ENCODE results near the gene KLC1. TPM values are rescaled to one million over a fixed set of nuclear protein-coding genes. Genes with fewer than 3 reads are reported as not detected.

KLC1 gene
- total and polyA plus RNA-seq, 4 donors, result 22.9 to 131 (median 46.0) TPM

DNA sequence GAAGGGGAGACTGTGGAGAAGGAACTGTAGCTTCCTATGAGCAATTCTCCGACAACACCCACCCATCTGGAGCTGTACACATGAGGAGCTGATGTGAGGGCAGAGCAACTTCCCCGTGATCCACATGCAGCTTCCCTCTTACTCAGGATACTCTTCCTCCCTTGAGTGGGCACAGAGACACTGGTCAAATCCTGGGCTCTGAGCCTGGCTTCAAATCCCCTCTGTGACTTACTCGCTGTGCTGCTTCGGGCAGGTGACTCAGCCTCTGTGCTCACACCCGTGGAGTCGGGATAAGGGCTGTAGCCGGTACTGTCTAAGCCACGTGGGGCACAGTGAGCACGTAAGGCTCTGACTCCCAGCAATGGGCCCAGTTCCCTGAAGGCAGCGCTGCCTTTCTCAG, 117.7 kb downstream of the KLC1 start:
- no peak overlapping the region for H3K4me3 ChIP-seq (ENCODE audit: low read depth in 1 of 3, low read length in 3 of 3)
- TF ChIP-seq TAF1 (conservative IDR thresholded peaks at IDR 0.05) (no peak), RAD21 (IDR thresholded peaks at IDR 0.05) (no peak)
- peaks cover 3 to 11% (median 7%) of the 10 kb centered on the region in 4 donors for H3K36me3 ChIP-seq (ENCODE audit: control insufficient read depth in 4 of 4, insufficient read depth in 3 of 4, low read depth in 1 of 4, low read length in 3 of 4)
- peak; percentile 22 for DNase-seq (ENCODE audit: low spot score)
- WGBS, result 90% methylated on average over 10 of the region's 10 CpGs
- no peak overlapping the region for H3K9ac ChIP-seq (ENCODE audit: low read depth in 1 of 2, low read length in 2 of 2)
- no peaks in the 10 kb centered on the region for H3K27me3 ChIP-seq (ENCODE audit: control insufficient read depth in 4 of 4, insufficient read depth in 4 of 4, low read length in 3 of 4)
- H3K4me1 ChIP-seq (ENCODE audit: control insufficient read depth in 4 of 4, insufficient read depth in 4 of 4, low read length in 3 of 4), result peaks cover 3 to 11% (median 9%) of the 10 kb centered on the region in 4 donors
- no peak overlapping the region for H3K27ac ChIP-seq (ENCODE audit: low read depth in 1 of 2, low read length in 2 of 2)
- H3K9me3 ChIP-seq (ENCODE audit: control insufficient read depth in 4 of 4, low read length in 3 of 4), result no peaks in the 10 kb centered on the region

DNA sequence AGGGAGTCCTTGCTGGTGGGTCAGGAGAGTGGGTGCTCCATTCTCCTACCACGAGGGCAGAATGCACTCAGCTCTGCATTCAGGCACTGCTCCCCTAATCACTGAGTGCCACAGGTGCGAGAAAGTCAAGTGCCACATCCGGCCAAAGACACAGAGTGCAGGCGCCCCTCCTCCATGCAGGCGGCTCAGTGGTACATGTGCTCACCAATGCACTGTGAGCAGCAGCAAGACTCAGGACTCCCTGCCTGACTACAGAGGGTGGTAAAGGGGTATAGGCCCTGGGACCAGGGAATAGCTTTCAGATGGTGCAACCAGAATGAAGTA, 119.5 kb downstream of the KLC1 start:
- Histone ChIP-seq H3K9me3 (ENCODE audit: control insufficient read depth in 4 of 4, low read length in 3 of 4) (no peaks in the 10 kb centered on the region), H3K4me1 (ENCODE audit: control insufficient read depth in 4 of 4, insufficient read depth in 4 of 4, low read length in 3 of 4) (peaks cover 0 to 11% (median 9%) of the 10 kb centered on the region in 4 donors), H3K36me3 (ENCODE audit: control insufficient read depth in 4 of 4, insufficient read depth in 3 of 4, low read depth in 1 of 4, low read length in 3 of 4) (peaks cover 3 to 13% (median 7%) of the 10 kb centered on the region in 4 donors), H3K27me3 (ENCODE audit: control insufficient read depth in 4 of 4, insufficient read depth in 4 of 4, low read length in 3 of 4) (no peaks in the 10 kb centered on the region), H3K27ac (ENCODE audit: low read depth in 1 of 2, low read length in 2 of 2) (no peak overlapping the region), H3K9ac (ENCODE audit: low read depth in 1 of 2, low read length in 2 of 2) (no peak overlapping the region), H3K4me3 (ENCODE audit: low read depth in 1 of 3, low read length in 3 of 3) (no peak overlapping the region)
- 90% methylated on average over 5 of the region's 5 CpGs for WGBS
- DNase-seq (ENCODE audit: low spot score), result peak; percentile 14
- no peak for TF ChIP-seq ZBTB33 (IDR thresholded peaks at IDR 0.05)
- TF ChIP-seq SP1 (IDR thresholded peaks at IDR 0.05), result no peak
- TF ChIP-seq HNF4A (conservative IDR thresholded peaks at IDR 0.05), result no peak
- no peak for TF ChIP-seq HNF4G (IDR thresholded peaks at IDR 0.05)
- no peak for TF ChIP-seq YY1 (IDR thresholded peaks at IDR 0.05)
- TF ChIP-seq RAD21 (IDR thresholded peaks at IDR 0.05), result no peak
- no peak for TF ChIP-seq RXRA (IDR thresholded peaks at IDR 0.05)
- no peak for TF ChIP-seq TAF1 (conservative IDR thresholded peaks at IDR 0.05)
- no peak for TF ChIP-seq FOXA1 (IDR thresholded peaks at IDR 0.05)
- TF ChIP-seq GABPA (IDR thresholded peaks at IDR 0.05 in 1 of 2, conservative IDR thresholded peaks at IDR 0.05 in 1 of 2), result no peak
- TF ChIP-seq, protein P1, sequence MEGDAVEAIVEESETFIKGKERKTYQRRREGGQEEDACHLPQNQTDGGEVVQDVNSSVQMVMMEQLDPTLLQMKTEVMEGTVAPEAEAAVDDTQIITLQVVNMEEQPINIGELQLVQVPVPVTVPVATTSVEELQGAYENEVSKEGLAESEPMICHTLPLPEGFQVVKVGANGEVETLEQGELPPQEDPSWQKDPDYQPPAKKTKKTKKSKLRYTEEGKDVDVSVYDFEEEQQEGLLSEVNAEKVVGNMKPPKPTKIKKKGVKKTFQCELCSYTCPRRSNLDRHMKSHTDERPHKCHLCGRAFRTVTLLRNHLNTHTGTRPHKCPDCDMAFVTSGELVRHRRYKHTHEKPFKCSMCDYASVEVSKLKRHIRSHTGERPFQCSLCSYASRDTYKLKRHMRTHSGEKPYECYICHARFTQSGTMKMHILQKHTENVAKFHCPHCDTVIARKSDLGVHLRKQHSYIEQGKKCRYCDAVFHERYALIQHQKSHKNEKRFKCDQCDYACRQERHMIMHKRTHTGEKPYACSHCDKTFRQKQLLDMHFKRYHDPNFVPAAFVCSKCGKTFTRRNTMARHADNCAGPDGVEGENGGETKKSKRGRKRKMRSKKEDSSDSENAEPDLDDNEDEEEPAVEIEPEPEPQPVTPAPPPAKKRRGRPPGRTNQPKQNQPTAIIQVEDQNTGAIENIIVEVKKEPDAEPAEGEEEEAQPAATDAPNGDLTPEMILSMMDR (IDR thresholded peaks at IDR 0.05; ENCODE audit: low read depth, low read length, missing input control), result no peak

GRCh38 chr14:103749452-103749851, 120.4 kb downstream of the KLC1 start:
- H3K4me1 ChIP-seq (ENCODE audit: control insufficient read depth in 4 of 4, insufficient read depth in 4 of 4, low read length in 3 of 4), result peaks cover 0 to 11% (median 9%) of the 10 kb centered on the region in 4 donors
- H3K4me3 ChIP-seq (ENCODE audit: low read depth in 1 of 3, low read length in 3 of 3), result no peak overlapping the region
- 93% methylated on average over 5 of the region's 5 CpGs for WGBS
- no peaks in the 10 kb centered on the region for H3K9me3 ChIP-seq (ENCODE audit: control insufficient read depth in 4 of 4, low read length in 3 of 4)
- H3K9ac ChIP-seq (ENCODE audit: low read depth in 1 of 2, low read length in 2 of 2), result no peak overlapping the region
- TF ChIP-seq HNF4A (conservative IDR thresholded peaks at IDR 0.05) (no peak), RXRA (IDR thresholded peaks at IDR 0.05) (no peak), FOXA2 (IDR thresholded peaks at IDR 0.05) (no peak), RAD21 (IDR thresholded peaks at IDR 0.05) (no peak), REST (IDR thresholded peaks at IDR 0.05) (no peak), EGR1 (IDR thresholded peaks at IDR 0.05; ENCODE audit: low read depth in 2 of 2) (no peak), GABPA (IDR thresholded peaks at IDR 0.05 in 1 of 2, conservative IDR thresholded peaks at IDR 0.05 in 1 of 2) (no peak), ZBTB33 (IDR thresholded peaks at IDR 0.05) (no peak)
- H3K27me3 ChIP-seq (ENCODE audit: control insufficient read depth in 4 of 4, insufficient read depth in 4 of 4, low read length in 3 of 4), result no peaks in the 10 kb centered on the region
- H3K27ac ChIP-seq (ENCODE audit: low read depth in 1 of 2, low read length in 2 of 2), result no peak overlapping the region
- H3K36me3 ChIP-seq (ENCODE audit: control insufficient read depth in 4 of 4, insufficient read depth in 3 of 4, low read depth in 1 of 4, low read length in 3 of 4), result peaks cover 3 to 13% (median 7%) of the 10 kb centered on the region in 4 donors
- no peak for DNase-seq (ENCODE audit: low spot score)

Data from liver (tissue), 9 donors.